Neural progenitor cell (in vitro differentiated cells): Measurements from ENCODE around the gene TMPRSS11D.

Experiments
- EZH2 ChIP-seq: fragments of 200-600 bp; sonication (generic); IDR thresholded peaks from 2 replicates; pipeline ENCODE4 v1.6.1; 2017; ENCODE audit warnings: antibody characterized with exemption, mild to moderate bottlenecking, moderate library complexity
- EZH2phosphoT487 ChIP-seq: fragments of 200-600 bp; sonication (generic); IDR thresholded peaks from 2 replicates; pipeline ENCODE4 v1.6.1; 2017; ENCODE audit warnings: antibody characterized with exemption
- TF ChIP-seq, protein P1 (sequence below): fragments of 200-600 bp; sonication (generic); IDR thresholded peaks from 2 replicates; pipeline ENCODE4 v1.5.1; 2017; ENCODE audit warnings: antibody characterized with exemption, mild to moderate bottlenecking

DNA sequence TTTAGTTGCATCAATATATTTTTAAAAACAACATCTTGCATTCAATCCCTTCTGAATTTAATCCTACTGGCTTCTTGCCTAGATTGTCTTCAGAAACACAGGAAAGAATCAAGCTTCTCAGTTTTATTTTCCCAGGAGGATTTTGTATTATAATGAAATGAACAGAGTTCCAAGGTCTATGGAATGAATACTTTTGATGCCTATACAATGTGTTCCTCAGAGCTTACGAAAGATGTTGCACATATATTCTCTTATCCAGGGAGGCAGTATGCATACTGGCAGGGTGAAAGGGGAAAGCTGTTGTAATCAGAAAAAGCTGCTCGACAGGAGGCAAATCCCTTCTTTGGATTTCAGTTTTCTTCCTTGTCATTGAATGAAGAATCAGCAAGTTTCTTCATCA is 8.8 kb downstream of the TMPRSS11D start:
- TF ChIP-seq EZH2phosphoT487 = no peak
- TF ChIP-seq EZH2 = no peak
- TF ChIP-seq, protein P1, sequence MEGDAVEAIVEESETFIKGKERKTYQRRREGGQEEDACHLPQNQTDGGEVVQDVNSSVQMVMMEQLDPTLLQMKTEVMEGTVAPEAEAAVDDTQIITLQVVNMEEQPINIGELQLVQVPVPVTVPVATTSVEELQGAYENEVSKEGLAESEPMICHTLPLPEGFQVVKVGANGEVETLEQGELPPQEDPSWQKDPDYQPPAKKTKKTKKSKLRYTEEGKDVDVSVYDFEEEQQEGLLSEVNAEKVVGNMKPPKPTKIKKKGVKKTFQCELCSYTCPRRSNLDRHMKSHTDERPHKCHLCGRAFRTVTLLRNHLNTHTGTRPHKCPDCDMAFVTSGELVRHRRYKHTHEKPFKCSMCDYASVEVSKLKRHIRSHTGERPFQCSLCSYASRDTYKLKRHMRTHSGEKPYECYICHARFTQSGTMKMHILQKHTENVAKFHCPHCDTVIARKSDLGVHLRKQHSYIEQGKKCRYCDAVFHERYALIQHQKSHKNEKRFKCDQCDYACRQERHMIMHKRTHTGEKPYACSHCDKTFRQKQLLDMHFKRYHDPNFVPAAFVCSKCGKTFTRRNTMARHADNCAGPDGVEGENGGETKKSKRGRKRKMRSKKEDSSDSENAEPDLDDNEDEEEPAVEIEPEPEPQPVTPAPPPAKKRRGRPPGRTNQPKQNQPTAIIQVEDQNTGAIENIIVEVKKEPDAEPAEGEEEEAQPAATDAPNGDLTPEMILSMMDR = no peak
